Peyer's patch (tissue), 4 donors: ENCODE measurements around the gene EXOSC10. TPM values are rescaled to one million over a fixed set of nuclear protein-coding genes. Genes with fewer than 3 reads are reported as not detected.
"Not testable (repeated sequence)": the region's sequence is repeated elsewhere in the genome, so short reads cannot be mapped to it uniquely, and the experiment has no call there.

Experiments
- DNase-seq, 3 donors: peaks; one replicate each; pipeline ENCODE4 v3.0.0-alpha.2; 2017 to 2019
- H3K27ac ChIP-seq, 4 donors: fragments of 200-600 bp; sonication (generic); one replicate each; pipeline ENCODE4 v1.5.1; 2016 to 2019
- H3K27me3 ChIP-seq, 2 donors: fragments of 200-600 bp; sonication (generic); one replicate each; pipeline ENCODE4 v1.5.1; 2019
- H3K36me3 ChIP-seq, 3 donors: fragments of 200-600 bp; sonication (generic); one replicate each; pipeline ENCODE4 v1.5.1; 2016 to 2019
- H3K4me1 ChIP-seq, 4 donors: fragments of 200-600 bp; sonication (generic); one replicate each; pipeline ENCODE4 v1.5.1; 2016 to 2019
- H3K4me3 ChIP-seq, 4 donors: fragments of 200-600 bp; sonication (generic); 1 replicate in 3 of 4; 2 replicates in 1 of 4; pipeline ENCODE4 v1.5.1; 2016 to 2019; ENCODE audit warnings: mild to moderate bottlenecking in 1 of 4
- H3K9me3 ChIP-seq, 4 donors: fragments of 200-600 bp; sonication (generic); one replicate each; pipeline ENCODE4 v1.5.1; 2016 to 2019; ENCODE audit warnings: mild to moderate bottlenecking in 1 of 4
- POLR2A ChIP-seq, 2 donors: fragments of 450-650 bp; IDR thresholded peaks; one replicate each; pipeline ENCODE4 v1.5.1; 2017; ENCODE audit warnings: antibody characterized with exemption in 2 of 2, mild to moderate bottlenecking in 2 of 2, moderate library complexity in 2 of 2
- total RNA-seq, 4 donors: library from RNA; depleted of rRNA; stranded (reverse); fragments of >200 nt; gene quantifications; one replicate each; pipeline ENCODE4 v1.1.0, GENCODE V29; 2016
- TF ChIP-seq, protein P1 (sequence below), 6 experiments: fragments of 450-650 bp in 4 of 6; fragments of 200-600 bp in 2 of 6; sonication (generic) in 1 of 6; IDR thresholded peaks; one replicate each; pipeline ENCODE4 v1.5.1; 2017 to 2019; ENCODE audit warnings: antibody characterized with exemption in 6 of 6, mild to moderate bottlenecking in 3 of 6, moderate library complexity in 1 of 6

The EXOSC10 gene
- total RNA-seq, 4 donors from 2014 or later, result 55.0 to 152 (median 71.7) TPM

DNA sequence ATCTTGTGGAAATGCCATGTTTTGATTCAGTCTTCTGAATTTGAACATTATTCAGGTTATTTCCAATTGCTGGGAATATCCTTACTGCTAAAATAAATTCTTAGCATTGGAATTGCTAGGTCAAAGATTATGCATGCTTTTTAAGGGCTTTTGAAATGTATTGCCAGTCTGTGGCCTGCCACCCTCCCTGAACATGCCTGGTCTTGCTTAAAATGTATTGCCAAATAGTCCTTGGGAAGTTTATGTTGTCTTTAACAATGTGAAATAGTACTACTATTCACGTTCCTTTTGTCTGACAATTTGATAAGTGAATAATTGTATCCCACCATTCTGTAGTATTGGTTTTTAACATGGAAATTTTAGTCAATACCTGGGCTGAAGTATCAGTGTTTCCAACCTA is 73.6 kb downstream of the EXOSC10 start:
- no peaks in the 10 kb centered on the region for H3K9me3 ChIP-seq
- no peak overlapping the region for H3K27ac ChIP-seq
- no peaks in the 10 kb centered on the region for H3K4me1 ChIP-seq
- no peak overlapping the region for H3K4me3 ChIP-seq
- TF ChIP-seq POLR2A (IDR thresholded peaks at IDR 0.05), result no peak
- peaks cover 0 to 70% (median 7%) of the 10 kb centered on the region in 3 donors for H3K36me3 ChIP-seq
- no peak for DNase-seq
- no peaks in the 10 kb centered on the region for H3K27me3 ChIP-seq

DNA sequence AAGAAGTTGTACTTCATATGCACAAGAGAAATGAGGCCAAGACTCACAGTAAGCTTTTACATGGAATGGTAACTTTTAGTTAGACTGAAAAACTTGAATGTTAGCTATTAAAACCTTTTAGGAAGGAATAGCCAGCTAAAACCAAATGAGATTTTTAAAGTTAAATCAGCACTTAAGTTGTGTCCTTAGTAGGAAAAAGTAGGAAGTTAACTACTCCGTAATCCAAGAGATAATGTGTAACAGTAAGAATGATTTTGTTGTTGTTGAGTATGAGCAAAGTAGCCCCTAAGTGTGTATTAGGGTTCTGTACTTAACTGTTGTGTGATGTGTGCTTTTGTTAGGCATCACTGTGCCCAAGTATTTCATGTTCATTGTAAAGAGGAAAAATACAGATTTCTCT is 74.1 kb downstream of the EXOSC10 start:
- Histone ChIP-seq H3K9me3 (no peaks in the 10 kb centered on the region), H3K27ac (no peak overlapping the region), H3K36me3 (peaks cover 0 to 74% (median 7%) of the 10 kb centered on the region in 3 donors), H3K4me3 (no peak overlapping the region), H3K27me3 (no peaks in the 10 kb centered on the region), H3K4me1 (no peaks in the 10 kb centered on the region)
- no peak for TF ChIP-seq POLR2A (IDR thresholded peaks at IDR 0.05)
- DNase-seq, result no peak

DNA sequence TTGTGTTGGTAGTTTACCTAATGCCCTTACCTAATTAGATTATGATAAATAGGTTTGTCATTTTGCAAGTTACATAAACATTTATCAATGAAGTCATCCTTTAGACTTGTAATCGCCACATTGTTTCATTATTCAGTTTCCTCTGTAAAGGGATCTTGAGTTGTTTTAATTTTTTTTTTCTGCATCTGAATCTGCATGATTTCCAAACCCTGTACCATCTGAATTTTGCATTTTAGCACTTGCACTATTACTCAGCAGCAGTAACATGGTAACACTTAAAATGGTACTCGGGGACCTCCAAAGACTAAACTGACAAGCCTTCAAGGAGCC is 74.8 kb downstream of the EXOSC10 start:
- Histone ChIP-seq H3K27ac (no peak overlapping the region), H3K4me1 (no peaks in the 10 kb centered on the region), H3K9me3 (no peaks in the 10 kb centered on the region), H3K36me3 (peaks cover 0 to 78% (median 7%) of the 10 kb centered on the region in 3 donors), H3K4me3 (no peak overlapping the region), H3K27me3 (no peaks in the 10 kb centered on the region)
- no peak for TF ChIP-seq POLR2A (IDR thresholded peaks at IDR 0.05)
- TF ChIP-seq, protein P1, sequence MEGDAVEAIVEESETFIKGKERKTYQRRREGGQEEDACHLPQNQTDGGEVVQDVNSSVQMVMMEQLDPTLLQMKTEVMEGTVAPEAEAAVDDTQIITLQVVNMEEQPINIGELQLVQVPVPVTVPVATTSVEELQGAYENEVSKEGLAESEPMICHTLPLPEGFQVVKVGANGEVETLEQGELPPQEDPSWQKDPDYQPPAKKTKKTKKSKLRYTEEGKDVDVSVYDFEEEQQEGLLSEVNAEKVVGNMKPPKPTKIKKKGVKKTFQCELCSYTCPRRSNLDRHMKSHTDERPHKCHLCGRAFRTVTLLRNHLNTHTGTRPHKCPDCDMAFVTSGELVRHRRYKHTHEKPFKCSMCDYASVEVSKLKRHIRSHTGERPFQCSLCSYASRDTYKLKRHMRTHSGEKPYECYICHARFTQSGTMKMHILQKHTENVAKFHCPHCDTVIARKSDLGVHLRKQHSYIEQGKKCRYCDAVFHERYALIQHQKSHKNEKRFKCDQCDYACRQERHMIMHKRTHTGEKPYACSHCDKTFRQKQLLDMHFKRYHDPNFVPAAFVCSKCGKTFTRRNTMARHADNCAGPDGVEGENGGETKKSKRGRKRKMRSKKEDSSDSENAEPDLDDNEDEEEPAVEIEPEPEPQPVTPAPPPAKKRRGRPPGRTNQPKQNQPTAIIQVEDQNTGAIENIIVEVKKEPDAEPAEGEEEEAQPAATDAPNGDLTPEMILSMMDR (IDR thresholded peaks at IDR 0.05), result no peak
- no peak for DNase-seq

GRCh38 chr1:11024154-11024873 is 75.4 kb downstream of the EXOSC10 start:
- no peaks in the 10 kb centered on the region for H3K9me3 ChIP-seq
- H3K36me3 ChIP-seq, result peaks cover 0 to 80% (median 7%) of the 10 kb centered on the region in 3 donors
- H3K4me3 ChIP-seq, result no peak overlapping the region
- no peak for TF ChIP-seq POLR2A (IDR thresholded peaks at IDR 0.05)
- TF ChIP-seq, protein P1 (IDR thresholded peaks at IDR 0.05), result no peak
- H3K27me3 ChIP-seq, result no peaks in the 10 kb centered on the region
- no peak for DNase-seq
- no peaks in the 10 kb centered on the region for H3K4me1 ChIP-seq
- H3K27ac ChIP-seq, result no peak overlapping the region

DNA sequence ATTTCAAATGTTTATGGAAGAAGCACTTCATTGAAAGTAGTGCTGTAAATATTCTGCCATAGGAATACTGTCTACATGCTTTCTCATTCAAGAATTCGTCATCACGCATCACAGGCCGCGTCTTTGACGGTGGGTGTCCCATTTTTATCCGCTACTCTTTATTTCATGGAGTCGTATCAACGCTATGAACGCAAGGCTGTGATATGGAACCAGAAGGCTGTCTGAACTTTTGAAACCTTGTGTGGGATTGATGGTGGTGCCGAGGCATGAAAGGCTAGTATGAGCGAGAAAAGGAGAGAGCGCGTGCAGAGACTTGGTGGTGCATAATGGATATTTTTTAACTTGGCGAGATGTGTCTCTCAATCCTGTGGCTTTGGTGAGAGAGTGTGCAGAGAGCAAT is 76.5 kb downstream of the EXOSC10 start:
- no peak overlapping the region for H3K4me3 ChIP-seq
- peaks cover 0 to 91% (median 7%) of the 10 kb centered on the region in 3 donors for H3K36me3 ChIP-seq
- no peak overlapping the region for H3K27ac ChIP-seq
- H3K9me3 ChIP-seq, result no peaks in the 10 kb centered on the region
- no peak for DNase-seq
- H3K4me1 ChIP-seq, result no peaks in the 10 kb centered on the region
- H3K27me3 ChIP-seq, result no peaks in the 10 kb centered on the region
- no peak for TF ChIP-seq POLR2A (IDR thresholded peaks at IDR 0.05)
- TF ChIP-seq, protein P1 (IDR thresholded peaks at IDR 0.05), result no peak

DNA sequence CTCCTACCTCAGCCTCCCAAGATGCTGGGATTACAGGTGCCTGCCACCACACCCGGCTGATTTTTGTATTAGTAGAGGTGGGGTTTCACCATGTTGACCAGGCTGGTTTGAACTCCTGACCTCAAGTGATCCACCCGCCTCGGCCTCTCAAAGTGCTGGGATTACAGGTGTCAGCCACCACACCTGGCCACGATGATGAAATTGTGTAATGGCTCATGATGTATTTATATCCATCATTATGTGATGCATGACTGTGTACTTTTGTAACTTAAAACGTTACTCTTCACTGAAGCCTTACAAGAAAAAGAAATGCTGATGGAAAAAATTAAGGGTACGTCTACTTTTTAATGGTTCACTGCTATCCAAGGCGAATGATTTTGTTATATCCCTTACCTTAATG is 79.7 kb downstream of the EXOSC10 start:
- peaks cover 0 to 98% (median 7%) of the 10 kb centered on the region in 3 donors for H3K36me3 ChIP-seq
- no peaks in the 10 kb centered on the region for H3K27me3 ChIP-seq

GRCh38 chr1:11019358-11019757 is 80.3 kb downstream of the EXOSC10 start:
- H3K36me3 ChIP-seq, result peaks cover 0 to 100% (median 9%) of the 10 kb centered on the region in 3 donors
- not testable (repeated sequence) for H3K27me3 ChIP-seq, H3K9me3 ChIP-seq, H3K27ac ChIP-seq, H3K4me3 ChIP-seq, DNase-seq
- peaks cover 0 to 23% (median under 1%) of the 10 kb centered on the region in 4 donors for H3K4me1 ChIP-seq

More for the DNA sequence above, 79.7 kb downstream of the EXOSC10 start:
- no peak for DNase-seq
- TF ChIP-seq POLR2A (IDR thresholded peaks at IDR 0.05), result no peak
- TF ChIP-seq, protein P1 (IDR thresholded peaks at IDR 0.05), result no peak
- Histone ChIP-seq H3K4me3 (no peak overlapping the region), H3K27ac (no peak overlapping the region), H3K9me3 (no peaks in the 10 kb centered on the region), H3K4me1 (peaks cover 0 to 17% (median 0%) of the 10 kb centered on the region in 4 donors)

Other genes with a start within 250 kb of the EXOSC10 start
- 100 to 1,000 TPM; 141 to 313 (median 167) TPM for gene TARDBP, start 87.2 kb downstream of the EXOSC10 start, total RNA-seq
- not detected for gene MASP2, start 52.6 kb downstream of the EXOSC10 start, total RNA-seq
- 10 to 100 TPM in 3 of 4 donors, 1 to 10 TPM in 1; 9.3 to 38.6 (median 19.8) TPM for gene SRM, start 39.9 kb downstream of the EXOSC10 start, total RNA-seq
- 1 to 10 TPM in 1 of 4 donors, not detected in 3; 1.3 TPM for gene ANGPTL7, start 89.5 kb upstream of the EXOSC10 start, total RNA-seq
- 10 to 100 TPM; 32.8 to 66.8 (median 48.2) TPM for gene MTOR, start 162.7 kb upstream of the EXOSC10 start, total RNA-seq
- gene UBIAD1, start 173.3 kb upstream of the EXOSC10 start, total RNA-seq, result 10 to 100 TPM in 3 of 4 donors, 1 to 10 TPM in 1; 7.5 to 18.2 (median 12.4) TPM